MM.1S (cell line): ENCODE data around the gene MPZ.

Experiments used
- EZH2 ChIP-seq: fragments of 300-600 bp; sonication (generic); optimal IDR thresholded peaks from 2 replicates; pipeline ENCODE3; 2017; ENCODE audit warnings: low read depth, mild to moderate bottlenecking, antibody characterized with exemption, low read length, mixed read lengths
- TF ChIP-seq, protein P1 (sequence below): fragments of 300-600 bp; sonication (generic); IDR thresholded peaks from 2 replicates; pipeline ENCODE4 v1.5.1; 2016; ENCODE audit warnings: antibody characterized with exemption, low read length, mixed read lengths

DNA sequence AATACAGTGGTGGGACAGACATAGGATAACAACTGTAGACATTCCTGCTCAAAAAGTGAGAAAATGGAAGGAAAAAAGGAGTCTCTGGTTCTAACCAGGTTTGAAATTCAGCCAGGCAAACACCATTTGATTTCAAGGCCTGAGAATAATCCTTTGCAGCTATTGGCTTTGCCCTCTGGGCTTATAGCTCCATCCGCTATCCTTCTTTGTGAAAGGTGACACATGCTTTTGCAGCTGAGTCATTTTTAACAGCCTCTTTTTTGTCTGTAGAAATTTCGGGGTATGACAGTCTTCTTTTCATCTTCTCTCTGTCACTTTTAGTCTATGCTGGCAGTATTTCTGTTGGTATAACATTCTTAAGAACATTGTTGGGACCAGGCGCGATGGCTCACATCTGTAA, 20.6 kb upstream of the MPZ start:
- TF ChIP-seq, protein P1, sequence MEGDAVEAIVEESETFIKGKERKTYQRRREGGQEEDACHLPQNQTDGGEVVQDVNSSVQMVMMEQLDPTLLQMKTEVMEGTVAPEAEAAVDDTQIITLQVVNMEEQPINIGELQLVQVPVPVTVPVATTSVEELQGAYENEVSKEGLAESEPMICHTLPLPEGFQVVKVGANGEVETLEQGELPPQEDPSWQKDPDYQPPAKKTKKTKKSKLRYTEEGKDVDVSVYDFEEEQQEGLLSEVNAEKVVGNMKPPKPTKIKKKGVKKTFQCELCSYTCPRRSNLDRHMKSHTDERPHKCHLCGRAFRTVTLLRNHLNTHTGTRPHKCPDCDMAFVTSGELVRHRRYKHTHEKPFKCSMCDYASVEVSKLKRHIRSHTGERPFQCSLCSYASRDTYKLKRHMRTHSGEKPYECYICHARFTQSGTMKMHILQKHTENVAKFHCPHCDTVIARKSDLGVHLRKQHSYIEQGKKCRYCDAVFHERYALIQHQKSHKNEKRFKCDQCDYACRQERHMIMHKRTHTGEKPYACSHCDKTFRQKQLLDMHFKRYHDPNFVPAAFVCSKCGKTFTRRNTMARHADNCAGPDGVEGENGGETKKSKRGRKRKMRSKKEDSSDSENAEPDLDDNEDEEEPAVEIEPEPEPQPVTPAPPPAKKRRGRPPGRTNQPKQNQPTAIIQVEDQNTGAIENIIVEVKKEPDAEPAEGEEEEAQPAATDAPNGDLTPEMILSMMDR, result no peak
- no peak for TF ChIP-seq EZH2
